Activated naive CD8-positive, alpha-beta T cell (primary cell): ENCODE results near the gene SERINC5.
"Not testable (repeated sequence)": the region's sequence is repeated elsewhere in the genome, so short reads cannot be mapped to it uniquely, and the experiment has no call there.

Experiments used
- H3K27ac Mint-ChIP-seq: one replicate; pipeline ENCODE4 v1.8.0; 2021; ENCODE audit warnings: mixed read lengths
- H3K27me3 Mint-ChIP-seq: one replicate; pipeline ENCODE4 v1.8.0; 2021; ENCODE audit warnings: mixed read lengths
- H3K36me3 Mint-ChIP-seq: one replicate; pipeline ENCODE4 v1.8.0; 2021; ENCODE audit warnings: mixed read lengths
- H3K4me1 Mint-ChIP-seq: one replicate; pipeline ENCODE4 v1.8.0; 2021; ENCODE audit warnings: low read depth, mixed read lengths
- H3K4me3 Mint-ChIP-seq: one replicate; pipeline ENCODE4 v1.8.0; 2021; ENCODE audit warnings: mild to moderate bottlenecking, mixed read lengths
- H3K9me3 Mint-ChIP-seq: one replicate; pipeline ENCODE4 v1.8.0; 2021; ENCODE audit warnings: low read depth, mixed read lengths

Gene SERINC5

DNA sequence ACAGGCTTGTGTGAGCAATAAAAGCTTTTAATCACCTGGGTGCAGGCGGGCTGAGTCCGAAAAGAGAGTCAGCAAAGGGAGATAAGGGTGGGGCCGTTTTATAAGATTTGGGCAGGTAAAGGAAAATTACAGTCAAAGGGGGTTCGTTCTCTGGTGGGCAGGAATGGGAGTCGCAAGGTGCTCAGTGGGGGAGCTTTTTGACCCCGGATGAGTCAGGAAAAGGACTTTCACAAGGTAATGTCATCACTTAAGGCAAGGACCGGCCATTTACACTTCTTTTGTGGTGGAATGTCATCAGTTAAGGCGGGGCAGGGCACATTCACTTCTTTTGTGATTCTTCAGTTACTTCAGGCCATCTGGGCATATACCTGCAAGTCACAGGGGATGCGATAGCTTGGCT lies 70.3 kb downstream of the SERINC5 start:
- H3K4me3 Mint-ChIP-seq = peak overlapping the region; percentile 46
- H3K9me3 Mint-ChIP-seq, H3K27me3 Mint-ChIP-seq, H3K36me3 Mint-ChIP-seq: not testable (repeated sequence)
- peaks cover 92% of the 10 kb centered on the region for H3K4me1 Mint-ChIP-seq
- peak overlapping the region; percentile 90 for H3K27ac Mint-ChIP-seq

DNA sequence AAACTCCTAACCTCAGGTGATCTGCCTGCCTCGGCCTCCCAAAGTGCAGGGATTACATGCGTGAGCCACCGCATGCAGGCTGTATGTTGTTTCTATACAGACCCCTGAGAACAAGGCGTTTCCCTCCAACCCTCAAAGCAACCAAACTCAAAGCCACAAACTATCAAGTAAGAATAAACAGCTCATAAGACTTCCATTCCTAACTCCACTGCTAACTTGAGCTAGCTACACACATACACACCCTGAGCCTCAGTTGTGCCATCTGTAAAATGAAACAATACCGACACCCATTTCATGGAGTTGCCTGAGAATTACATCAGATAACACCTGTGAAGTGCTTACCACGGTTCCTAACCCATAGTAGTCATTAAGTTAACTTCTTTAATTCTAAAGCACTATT lies 70.8 kb downstream of the SERINC5 start:
- peaks cover 3% of the 10 kb centered on the region for H3K36me3 Mint-ChIP-seq
- H3K27ac Mint-ChIP-seq = peak overlapping the region; percentile 90
- peak overlapping the region; percentile 46 for H3K4me3 Mint-ChIP-seq

DNA sequence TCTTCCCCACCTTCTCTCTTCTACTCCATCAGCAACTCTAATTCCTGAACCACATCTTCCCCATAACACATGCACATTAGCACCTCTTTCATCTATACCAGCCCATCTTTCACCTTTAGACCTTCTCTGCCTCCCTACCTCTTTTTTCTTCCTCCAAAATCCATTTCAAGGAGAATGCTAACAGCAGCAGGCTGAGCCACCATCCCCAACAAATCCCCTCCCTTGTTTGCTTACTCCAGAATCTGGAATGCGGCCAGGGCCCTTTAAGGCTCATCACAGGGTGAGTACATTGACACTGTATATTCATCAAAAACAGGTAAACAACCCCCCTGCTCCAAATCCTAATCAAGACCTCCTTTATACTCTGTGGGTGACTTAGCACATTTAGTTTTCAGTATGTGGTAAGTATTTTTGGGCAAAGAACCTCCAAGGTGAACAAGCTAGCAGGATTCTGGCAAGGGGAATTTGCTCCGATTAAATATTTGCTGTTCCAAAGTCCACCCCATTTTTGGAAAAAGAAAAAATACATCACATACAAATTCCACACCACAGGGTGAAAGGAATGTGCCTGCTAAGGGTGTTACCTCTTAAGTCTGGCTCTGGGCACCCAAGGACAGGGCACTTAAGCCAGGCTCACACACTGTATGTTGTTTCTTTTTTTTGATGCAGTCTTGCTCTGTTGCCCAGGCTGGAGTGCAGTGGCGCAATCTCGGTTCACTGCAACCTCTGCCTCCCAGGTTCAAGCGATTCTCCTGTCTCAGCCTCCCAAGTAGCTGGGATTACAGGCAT lies 71.4 kb downstream of the SERINC5 start:
- Mint-ChIP-seq H3K4me3 (peak overlapping the region; percentile 57), H3K36me3 (peaks cover 3% of the 10 kb centered on the region), H3K4me1 (peaks cover 92% of the 10 kb centered on the region), H3K27ac (peak overlapping the region; percentile 90), H3K27me3 (no peaks in the 10 kb centered on the region), H3K9me3 (no peaks in the 10 kb centered on the region)

More for the DNA sequence above, 70.8 kb downstream of the SERINC5 start:
- H3K9me3 Mint-ChIP-seq = no peaks in the 10 kb centered on the region
- peaks cover 92% of the 10 kb centered on the region for H3K4me1 Mint-ChIP-seq
- H3K27me3 Mint-ChIP-seq = no peaks in the 10 kb centered on the region

DNA sequence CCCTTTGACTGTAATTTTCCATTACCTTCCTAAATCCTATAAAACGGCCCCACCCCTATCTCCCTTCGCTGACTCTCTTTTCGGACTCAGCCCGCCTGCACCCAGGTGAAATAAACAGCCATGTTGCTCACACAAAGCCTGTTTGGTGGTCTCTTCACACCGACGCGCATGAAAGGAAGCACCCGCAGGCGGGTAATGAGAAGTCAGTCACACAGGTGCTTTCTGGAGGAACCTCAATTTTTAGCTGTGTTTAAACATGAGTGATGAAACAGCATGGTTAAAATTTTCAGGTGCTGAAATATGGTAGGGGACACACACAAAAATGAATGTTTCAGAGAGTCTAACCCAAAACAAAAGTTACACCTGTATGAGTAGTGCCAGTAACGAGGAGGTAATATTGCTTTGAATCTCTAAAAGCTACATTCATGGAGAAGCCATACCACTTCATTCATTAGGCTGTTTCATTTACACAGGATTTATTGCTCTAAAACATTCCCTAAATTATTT lies 72.1 kb downstream of the SERINC5 start:
- H3K9me3 Mint-ChIP-seq, H3K36me3 Mint-ChIP-seq: not testable (repeated sequence)
- peak overlapping the region; percentile 90 for H3K27ac Mint-ChIP-seq

DNA sequence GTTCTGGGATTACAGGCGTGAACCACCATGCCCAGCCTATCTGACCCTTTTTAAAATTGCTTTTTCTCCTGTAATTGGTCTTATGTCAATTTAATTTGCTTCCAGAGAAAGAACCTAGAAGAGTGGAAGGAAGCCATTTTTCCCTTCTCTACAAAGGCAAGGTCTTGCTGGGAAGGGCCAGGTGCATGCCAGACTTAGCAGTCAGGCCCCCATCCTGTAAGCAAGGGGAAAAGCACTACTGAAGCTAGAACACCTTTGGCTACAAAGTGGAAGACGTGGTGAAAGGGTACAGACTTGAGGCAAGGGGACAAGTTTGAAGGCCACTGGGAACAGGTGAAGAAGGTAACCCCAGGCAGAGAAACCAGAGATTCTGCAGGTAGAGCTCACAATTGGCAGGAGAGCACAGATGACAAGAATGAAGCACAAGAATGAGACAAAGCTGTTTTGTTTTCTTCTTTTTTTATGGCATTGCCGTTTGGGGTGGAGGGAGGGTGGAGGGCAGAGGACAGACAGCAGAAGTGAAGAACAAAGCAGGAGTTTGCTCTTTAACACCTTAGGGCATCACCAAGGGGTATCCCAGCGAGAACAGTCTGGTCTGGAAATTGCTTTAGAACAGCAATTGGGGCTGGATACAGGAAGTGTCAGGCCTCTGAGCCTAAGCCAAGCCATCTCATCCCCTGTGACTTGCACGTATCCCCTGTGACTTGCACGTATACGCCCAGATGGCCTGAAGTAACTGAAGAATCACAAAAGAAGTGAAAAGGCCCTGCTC lies 72.9 kb downstream of the SERINC5 start:
- Mint-ChIP-seq H3K4me3 (peak overlapping the region; percentile 57), H3K36me3 (peaks cover 3% of the 10 kb centered on the region), H3K27me3 (no peaks in the 10 kb centered on the region), H3K4me1 (peaks cover 88% of the 10 kb centered on the region), H3K9me3 (no peaks in the 10 kb centered on the region), H3K27ac (peak overlapping the region; percentile 90)

More for the DNA sequence above, 72.1 kb downstream of the SERINC5 start:
- peak overlapping the region; percentile 57 for H3K4me3 Mint-ChIP-seq
- peaks cover 91% of the 10 kb centered on the region for H3K4me1 Mint-ChIP-seq
- H3K27me3 Mint-ChIP-seq = not testable (repeated sequence)

DNA sequence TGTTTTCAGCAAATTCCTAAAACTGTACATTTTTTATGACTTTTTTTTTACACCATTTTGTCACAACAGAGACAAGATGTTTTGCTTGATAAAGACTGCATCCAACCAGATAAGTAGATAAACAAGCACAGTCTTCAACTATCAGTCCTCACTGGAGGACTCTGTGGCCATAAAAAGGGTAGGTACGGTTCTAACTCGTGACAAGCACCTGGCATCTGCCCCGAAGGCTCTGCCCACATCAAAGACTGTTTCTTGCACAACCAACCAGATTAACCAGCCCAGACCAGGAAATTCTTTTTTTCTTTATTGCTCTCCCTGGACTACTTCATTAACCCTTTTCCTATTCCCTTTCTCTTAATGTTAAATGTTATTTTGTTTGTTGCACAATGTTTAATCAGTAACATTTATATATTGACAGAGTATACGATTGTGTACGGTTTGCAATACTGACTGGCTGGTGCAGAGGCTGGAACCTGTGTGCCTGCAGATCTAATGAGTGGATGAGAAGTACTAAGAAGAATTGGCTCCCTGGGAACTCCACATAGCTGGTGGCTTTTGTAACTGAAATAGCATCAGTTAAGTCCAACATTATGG lies 74.1 kb downstream of the SERINC5 start:
- Mint-ChIP-seq H3K36me3 (peaks cover 9% of the 10 kb centered on the region), H3K27ac (peak overlapping the region; percentile 93), H3K27me3 (no peaks in the 10 kb centered on the region), H3K4me3 (peak overlapping the region; percentile 66), H3K4me1 (peaks cover 89% of the 10 kb centered on the region), H3K9me3 (no peaks in the 10 kb centered on the region)

DNA sequence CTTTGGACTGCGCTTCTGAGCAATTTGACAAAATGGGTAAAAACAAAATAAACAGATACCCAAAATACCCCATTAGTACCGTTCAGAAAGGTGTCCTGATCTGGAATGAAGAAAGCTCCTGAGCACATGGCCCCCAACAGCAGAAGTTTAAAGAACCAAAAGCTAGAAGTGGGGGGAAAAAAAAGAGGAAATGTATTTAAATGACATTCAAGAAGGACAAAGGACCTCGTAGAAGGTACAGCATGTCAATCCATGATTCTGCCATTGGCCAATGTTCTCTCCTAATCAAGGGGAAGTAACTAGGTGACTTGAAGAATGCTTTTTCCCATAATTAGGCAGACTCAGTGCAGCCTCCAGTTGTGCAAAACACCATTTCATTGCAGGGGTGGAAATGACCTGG lies 78.6 kb downstream of the SERINC5 start:
- Mint-ChIP-seq H3K9me3 (no peaks in the 10 kb centered on the region), H3K27me3 (no peaks in the 10 kb centered on the region), H3K27ac (peak overlapping the region; percentile 84), H3K4me3 (no peak overlapping the region), H3K36me3 (peaks cover 17% of the 10 kb centered on the region), H3K4me1 (peaks cover 69% of the 10 kb centered on the region)

DNA sequence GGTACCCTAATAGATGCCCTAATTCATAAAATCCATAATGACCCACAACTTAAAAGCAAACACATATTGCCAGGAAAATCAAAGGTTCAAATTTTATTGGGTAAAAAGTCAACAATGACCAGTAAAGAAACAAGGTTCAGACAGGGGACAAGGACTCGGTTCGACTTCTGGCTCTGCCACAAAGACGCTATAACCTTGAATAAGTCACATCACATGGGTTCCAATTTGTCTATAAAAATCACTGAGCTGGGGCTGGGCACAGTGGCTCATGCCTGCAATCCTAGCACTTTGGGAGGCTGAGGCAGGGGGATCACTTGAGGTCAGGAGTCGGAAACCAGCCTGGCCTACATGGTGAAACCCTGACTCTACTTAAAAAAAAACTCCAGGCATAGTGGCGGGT lies 80.5 kb downstream of the SERINC5 start:
- H3K4me1 Mint-ChIP-seq = peaks cover 51% of the 10 kb centered on the region
- peak overlapping the region; percentile 56 for H3K27ac Mint-ChIP-seq
- no peaks in the 10 kb centered on the region for H3K9me3 Mint-ChIP-seq
- H3K36me3 Mint-ChIP-seq = peaks cover 17% of the 10 kb centered on the region
- H3K27me3 Mint-ChIP-seq = no peaks in the 10 kb centered on the region
- no peak overlapping the region for H3K4me3 Mint-ChIP-seq

DNA sequence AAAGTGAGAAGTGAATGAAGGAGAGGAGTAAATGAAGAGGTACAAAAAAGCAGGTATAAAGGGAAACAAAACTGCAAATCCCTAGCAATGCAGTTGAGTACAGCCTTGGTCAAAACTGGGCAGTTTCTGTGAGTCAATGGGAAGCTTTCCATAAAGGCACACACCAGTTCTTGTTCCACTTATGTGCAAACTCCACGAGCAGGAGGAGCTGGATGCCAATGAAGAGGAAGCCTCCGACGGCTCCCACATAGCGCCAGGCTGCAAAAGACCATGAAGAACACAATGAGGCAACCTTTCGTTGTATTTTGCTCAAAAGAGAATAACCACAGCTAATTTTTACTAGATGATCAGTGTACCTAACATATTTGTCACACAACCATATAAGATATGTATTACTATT lies 81.1 kb downstream of the SERINC5 start:
- no peaks in the 10 kb centered on the region for H3K27me3 Mint-ChIP-seq
- no peak overlapping the region for H3K4me3 Mint-ChIP-seq
- peaks cover 51% of the 10 kb centered on the region for H3K4me1 Mint-ChIP-seq
- H3K27ac Mint-ChIP-seq = peak overlapping the region; percentile 56
- H3K36me3 Mint-ChIP-seq = peaks cover 22% of the 10 kb centered on the region
- H3K9me3 Mint-ChIP-seq = no peaks in the 10 kb centered on the region

DNA sequence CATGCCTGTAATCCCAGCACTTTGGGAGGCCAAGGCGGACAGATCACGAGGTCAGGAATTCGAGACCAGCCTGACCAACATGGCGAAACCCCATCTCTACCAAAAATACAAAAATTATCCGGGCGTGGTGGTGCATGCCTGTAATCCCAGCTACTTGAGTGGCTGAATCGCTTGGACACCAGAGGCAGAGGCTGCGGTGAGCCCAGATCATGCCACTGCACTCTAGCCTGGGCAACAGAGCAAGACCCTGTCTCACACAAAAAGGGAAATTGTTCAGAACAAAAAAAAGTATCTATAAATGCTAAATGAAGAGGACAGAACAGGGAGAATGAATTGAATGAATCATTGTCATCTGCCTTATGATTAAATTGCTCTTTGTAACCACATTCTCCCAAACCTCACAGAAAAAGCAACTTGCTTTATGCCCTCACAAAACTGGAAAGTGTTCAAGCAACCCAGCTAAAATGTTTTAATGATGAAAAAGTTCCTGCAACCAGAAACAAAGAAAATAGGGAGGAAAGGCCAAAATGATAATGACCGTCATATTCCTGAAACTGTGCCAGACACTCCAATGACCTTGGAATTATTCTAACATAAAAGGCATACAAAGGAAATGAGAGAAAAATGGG lies 83.7 kb downstream of the SERINC5 start:
- peaks cover 51% of the 10 kb centered on the region for H3K4me1 Mint-ChIP-seq
- peaks cover 26% of the 10 kb centered on the region for H3K36me3 Mint-ChIP-seq
- H3K4me3 Mint-ChIP-seq = no peak overlapping the region
- peak overlapping the region; percentile 47 for H3K27ac Mint-ChIP-seq
- H3K9me3 Mint-ChIP-seq = no peaks in the 10 kb centered on the region
- no peaks in the 10 kb centered on the region for H3K27me3 Mint-ChIP-seq

DNA sequence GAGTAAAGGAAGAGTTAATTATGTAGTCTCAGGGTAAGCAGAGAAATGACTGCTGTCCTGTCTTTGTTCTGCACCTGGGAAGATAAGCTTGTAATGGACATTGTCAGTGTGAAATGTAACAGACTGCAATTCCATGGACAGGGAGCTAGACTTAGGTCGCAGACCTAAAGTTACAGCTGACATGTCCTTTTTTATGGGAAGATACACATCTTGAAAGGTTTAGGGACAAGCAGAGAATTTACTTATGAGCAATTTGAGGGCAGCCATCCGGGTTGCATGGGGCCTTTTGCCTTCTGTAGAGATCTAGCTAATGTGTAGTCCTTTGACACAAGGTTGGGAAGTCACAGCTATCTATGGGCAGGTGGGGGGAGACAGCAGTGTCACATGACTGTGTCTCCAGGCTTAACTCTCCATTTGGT lies 85.7 kb downstream of the SERINC5 start:
- peak overlapping the region; percentile 75 for H3K27ac Mint-ChIP-seq
- peaks cover 59% of the 10 kb centered on the region for H3K4me1 Mint-ChIP-seq
- no peak overlapping the region for H3K4me3 Mint-ChIP-seq
- H3K27me3 Mint-ChIP-seq = no peaks in the 10 kb centered on the region
- no peaks in the 10 kb centered on the region for H3K9me3 Mint-ChIP-seq
- H3K36me3 Mint-ChIP-seq = peaks cover 25% of the 10 kb centered on the region

DNA sequence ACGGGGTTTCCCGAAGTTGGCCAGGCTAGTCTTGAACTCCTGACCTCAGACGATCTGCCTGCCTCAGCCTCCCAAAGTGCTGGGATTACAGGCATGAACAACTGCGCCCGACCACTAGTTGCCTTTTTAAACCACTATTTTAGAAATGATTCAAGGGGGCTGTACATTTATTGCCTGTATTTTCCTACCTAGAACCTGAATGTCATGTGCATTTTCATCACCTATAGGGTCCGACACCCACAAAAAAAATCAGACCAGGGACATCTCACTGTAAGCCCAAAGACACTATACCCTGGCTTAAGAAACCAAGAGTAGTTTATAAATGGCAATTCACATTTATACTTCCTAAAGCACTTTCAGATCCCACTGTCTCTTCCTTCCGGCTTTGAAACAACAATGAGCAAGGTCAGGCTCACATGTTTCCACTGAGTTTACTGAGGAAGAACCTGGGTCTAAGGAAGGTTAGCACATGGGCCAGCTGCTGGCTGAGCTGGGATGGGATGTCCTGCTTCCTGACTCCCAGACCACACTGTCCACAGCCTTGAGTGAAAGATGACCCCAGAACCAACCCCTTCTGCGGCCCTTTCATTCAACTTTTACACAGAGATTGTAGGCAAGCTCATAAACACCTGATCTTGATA lies 87.3 kb downstream of the SERINC5 start:
- Mint-ChIP-seq H3K4me1 (peaks cover 64% of the 10 kb centered on the region), H3K4me3 (no peak overlapping the region), H3K9me3 (no peaks in the 10 kb centered on the region), H3K27me3 (no peaks in the 10 kb centered on the region), H3K36me3 (peaks cover 29% of the 10 kb centered on the region), H3K27ac (peak overlapping the region; percentile 72)

DNA sequence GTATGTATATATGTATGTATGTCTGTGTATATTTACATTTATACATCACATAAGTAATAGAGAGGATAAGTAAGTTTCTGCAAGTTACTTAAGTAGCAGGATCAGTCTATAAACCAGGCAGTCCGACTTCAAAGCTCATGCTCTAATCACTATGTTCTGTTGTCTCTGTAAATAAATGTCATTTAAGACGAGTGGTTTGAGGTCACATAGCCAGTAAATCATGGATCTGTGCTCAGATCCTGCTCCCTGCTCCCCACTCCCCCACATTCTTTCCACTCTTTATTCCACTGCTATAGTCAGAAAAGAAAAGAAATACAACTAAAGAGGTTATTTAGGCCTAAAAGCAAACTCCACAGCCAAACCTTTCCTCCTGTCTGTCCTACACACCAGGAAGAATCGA lies 90.4 kb downstream of the SERINC5 start:
- Mint-ChIP-seq H3K27ac (peak overlapping the region; percentile 70), H3K9me3 (no peaks in the 10 kb centered on the region), H3K27me3 (no peaks in the 10 kb centered on the region), H3K4me1 (peaks cover 66% of the 10 kb centered on the region), H3K36me3 (peaks cover 36% of the 10 kb centered on the region), H3K4me3 (no peak overlapping the region)

DNA sequence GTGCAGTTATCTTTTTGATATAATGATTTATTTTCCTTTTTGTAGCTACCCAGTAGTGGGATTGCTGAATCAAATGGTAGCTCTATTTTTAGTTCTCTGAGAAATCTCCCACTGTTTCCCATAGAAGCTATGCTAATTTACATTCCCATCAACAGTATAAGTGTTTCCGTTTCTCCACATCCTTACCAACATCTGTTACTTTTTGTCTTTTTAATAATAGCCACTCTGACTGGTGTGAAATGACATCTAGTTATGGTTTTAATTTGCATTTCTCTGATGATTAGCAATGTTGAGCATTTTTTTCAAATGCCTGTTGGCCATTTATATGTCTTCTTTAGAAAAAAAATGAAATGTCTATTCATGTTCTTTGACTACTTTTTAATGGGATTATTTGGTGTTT lies 94.7 kb downstream of the SERINC5 start:
- no peaks in the 10 kb centered on the region for H3K9me3 Mint-ChIP-seq
- H3K4me3 Mint-ChIP-seq = no peak overlapping the region
- H3K27ac Mint-ChIP-seq = peak overlapping the region; percentile 79
- peaks cover 28% of the 10 kb centered on the region for H3K36me3 Mint-ChIP-seq
- no peaks in the 10 kb centered on the region for H3K27me3 Mint-ChIP-seq
- peaks cover 64% of the 10 kb centered on the region for H3K4me1 Mint-ChIP-seq
